Panc1 (cell line): Measurements from ENCODE around the gene OR9A2. TPM values are rescaled to one million over a fixed set of nuclear protein-coding genes. Genes with fewer than 3 reads are reported as not detected.

Experiments used
- ATAC-seq: fragments of 200-7000 bp; cut with Tn5 transposase; 2 replicates; pipeline ENCODE4 v1.9.1; 2020; ENCODE audit warnings: mild to moderate bottlenecking, moderate library complexity
- BruUV-seq: library from RNA; stranded (reverse); fragments of 400-500 nt; replicated peaks from 2 replicates; lab custom pipeline; 2021; lab: Mats Ljungman, UMichigan
- CTCF ChIA-PET: fragments of 300-600 bp; sonication (Branson Sonifier 250); formaldehyde crosslinking; loops from one replicate; lab custom pipeline; 2022; ENCODE audit warnings: antibody characterized with exemption; lab: Charles Lee
- POLR2A ChIA-PET: fragments of 300-600 bp; sonication (Branson Sonifier 250); formaldehyde crosslinking; loops from one replicate; lab custom pipeline; 2022; ENCODE audit warnings: antibody characterized with exemption; lab: Charles Lee
- DNase-seq: peaks from one replicate; pipeline ENCODE4 v3.0.0-alpha.2; 2010; ENCODE audit warnings: low read depth, low spot score
- H3K27ac ChIP-seq: 2 replicates; pipeline ENCODE4 v1.5.1; 2011; ENCODE audit warnings: mild to moderate bottlenecking, low read length, inconsistent platforms
- H3K27me3 ChIP-seq: fragments of 200-500 bp; sonication (Bioruptor generic); 2 replicates; pipeline ENCODE4 v1.6.0; 2014; ENCODE audit warnings: low read length, inconsistent platforms; ENCODE audit not compliant: control insufficient read depth, insufficient read depth
- H3K36me3 ChIP-seq: fragments of 200-500 bp; sonication (Bioruptor generic); 2 replicates; pipeline ENCODE4 v1.5.1; 2014; ENCODE audit warnings: inconsistent platforms, mild to moderate bottlenecking, low read length, moderate library complexity; ENCODE audit not compliant: control insufficient read depth, insufficient read depth
- H3K4me1 ChIP-seq: 2 replicates; pipeline ENCODE4 v1.5.1; 2011; ENCODE audit warnings: inconsistent platforms, mild to moderate bottlenecking, low read length, moderate library complexity; ENCODE audit not compliant: control insufficient read depth, insufficient read depth
- H3K4me3 ChIP-seq, 2 experiments: 2 replicates each; pipeline ENCODE4 v1.5.1; 2011 to 2012; ENCODE audit warnings: low read depth in 2 of 2, low read length in 2 of 2, mild to moderate bottlenecking in 2 of 2, inconsistent platforms in 1 of 2, moderate library complexity in 1 of 2
- H3K9me3 ChIP-seq: fragments of 200-500 bp; sonication (Bioruptor generic); 2 replicates; pipeline ENCODE4 v1.5.1; 2014; ENCODE audit warnings: low read depth, mild to moderate bottlenecking, inconsistent platforms, low read length, moderate library complexity; ENCODE audit not compliant: control insufficient read depth, insufficient read depth
- POLR2AphosphoS5 ChIP-seq: IDR thresholded peaks from 2 replicates; pipeline ENCODE4 v1.6.1; 2012; ENCODE audit warnings: mild to moderate bottlenecking, low read depth, low read length, moderate library complexity
- SIN3A ChIP-seq: IDR thresholded peaks from 2 replicates; pipeline ENCODE4 v1.6.1; 2012; ENCODE audit warnings: low read depth, mild to moderate bottlenecking, low read length, moderate library complexity, borderline replicate concordance; ENCODE audit not compliant: insufficient read depth
- TCF7L2 ChIP-seq: IDR thresholded peaks from 2 replicates; pipeline ENCODE4 v1.6.1; 2011; ENCODE audit warnings: mild to moderate bottlenecking, low read depth, low read length, inconsistent platforms
- in situ Hi-C: cut with HindIII; loops from 2 replicates; pipeline ENCODE4 v1.10.0; 2016; ENCODE audit warnings: low sequenced_read_pairs, low pct_unique_long_range_greater_than_20kb
- intact Hi-C: fragments of 100-400 bp; cut with micrococcal nuclease; formaldehyde crosslinking; loops from one replicate; pipeline ENCODE4 v1.10.0; 2022; ENCODE audit not compliant: unreplicated experiment
- total RNA-seq: library from RNA; stranded (reverse); gene quantifications from one replicate; pipeline ENCODE4 v1.2.1, GENCODE V29; 2021; ENCODE audit not compliant: unreplicated experiment
- TF ChIP-seq, protein P1 (sequence below), 2 experiments: IDR thresholded peaks; 2 replicates each; pipeline ENCODE4 v1.6.1; 2011 to 2012; ENCODE audit warnings: low read depth in 2 of 2, control low read depth in 1 of 2, low read length in 1 of 2, mild to moderate bottlenecking in 1 of 2, moderate library complexity in 1 of 2; ENCODE audit not compliant: insufficient read depth in 1 of 2
- TF ChIP-seq, protein P2 (sequence below): fragments of 450-650 bp; IDR thresholded peaks from 2 replicates; pipeline ENCODE4 v1.5.1; 2017; ENCODE audit warnings: mild to moderate bottlenecking

The OR9A2 gene
- total RNA-seq, 1 experiment from 2014 or later = not detected

DNA sequence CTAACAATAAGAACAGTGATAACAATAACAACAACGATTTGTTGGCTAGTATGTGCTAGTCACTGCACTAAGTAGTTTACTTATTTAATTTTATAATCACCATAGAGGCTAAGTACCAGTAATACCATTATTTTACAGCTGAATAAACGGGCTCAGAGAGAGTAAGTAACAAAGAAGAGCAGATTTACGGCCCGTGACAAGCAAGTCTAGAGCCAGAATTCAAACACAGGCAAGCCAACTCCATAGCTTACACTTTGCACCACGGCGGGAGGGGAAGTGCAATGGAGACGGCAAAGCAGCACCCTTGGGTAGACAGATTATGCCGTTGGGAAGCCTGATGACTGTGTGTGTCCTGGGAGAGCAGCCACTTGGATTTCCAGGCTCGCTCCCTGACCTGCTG lies 24.0 kb upstream of the OR9A2 start:
- intact Hi-C loops = no loop called here
- ChIA-PET CTCF (no interaction called here), POLR2A (no interaction called here)
- TF ChIP-seq, protein P1, sequence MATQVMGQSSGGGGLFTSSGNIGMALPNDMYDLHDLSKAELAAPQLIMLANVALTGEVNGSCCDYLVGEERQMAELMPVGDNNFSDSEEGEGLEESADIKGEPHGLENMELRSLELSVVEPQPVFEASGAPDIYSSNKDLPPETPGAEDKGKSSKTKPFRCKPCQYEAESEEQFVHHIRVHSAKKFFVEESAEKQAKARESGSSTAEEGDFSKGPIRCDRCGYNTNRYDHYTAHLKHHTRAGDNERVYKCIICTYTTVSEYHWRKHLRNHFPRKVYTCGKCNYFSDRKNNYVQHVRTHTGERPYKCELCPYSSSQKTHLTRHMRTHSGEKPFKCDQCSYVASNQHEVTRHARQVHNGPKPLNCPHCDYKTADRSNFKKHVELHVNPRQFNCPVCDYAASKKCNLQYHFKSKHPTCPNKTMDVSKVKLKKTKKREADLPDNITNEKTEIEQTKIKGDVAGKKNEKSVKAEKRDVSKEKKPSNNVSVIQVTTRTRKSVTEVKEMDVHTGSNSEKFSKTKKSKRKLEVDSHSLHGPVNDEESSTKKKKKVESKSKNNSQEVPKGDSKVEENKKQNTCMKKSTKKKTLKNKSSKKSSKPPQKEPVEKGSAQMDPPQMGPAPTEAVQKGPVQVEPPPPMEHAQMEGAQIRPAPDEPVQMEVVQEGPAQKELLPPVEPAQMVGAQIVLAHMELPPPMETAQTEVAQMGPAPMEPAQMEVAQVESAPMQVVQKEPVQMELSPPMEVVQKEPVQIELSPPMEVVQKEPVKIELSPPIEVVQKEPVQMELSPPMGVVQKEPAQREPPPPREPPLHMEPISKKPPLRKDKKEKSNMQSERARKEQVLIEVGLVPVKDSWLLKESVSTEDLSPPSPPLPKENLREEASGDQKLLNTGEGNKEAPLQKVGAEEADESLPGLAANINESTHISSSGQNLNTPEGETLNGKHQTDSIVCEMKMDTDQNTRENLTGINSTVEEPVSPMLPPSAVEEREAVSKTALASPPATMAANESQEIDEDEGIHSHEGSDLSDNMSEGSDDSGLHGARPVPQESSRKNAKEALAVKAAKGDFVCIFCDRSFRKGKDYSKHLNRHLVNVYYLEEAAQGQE (IDR thresholded peaks at IDR 0.05; ENCODE audit: insufficient read depth in 1 of 2, low read depth in 2 of 2, low read length in 1 of 2) = no peak
- TF ChIP-seq SIN3A (no peak), TCF7L2 (no peak), POLR2AphosphoS5 (no peak)
- TF ChIP-seq, protein P2, sequence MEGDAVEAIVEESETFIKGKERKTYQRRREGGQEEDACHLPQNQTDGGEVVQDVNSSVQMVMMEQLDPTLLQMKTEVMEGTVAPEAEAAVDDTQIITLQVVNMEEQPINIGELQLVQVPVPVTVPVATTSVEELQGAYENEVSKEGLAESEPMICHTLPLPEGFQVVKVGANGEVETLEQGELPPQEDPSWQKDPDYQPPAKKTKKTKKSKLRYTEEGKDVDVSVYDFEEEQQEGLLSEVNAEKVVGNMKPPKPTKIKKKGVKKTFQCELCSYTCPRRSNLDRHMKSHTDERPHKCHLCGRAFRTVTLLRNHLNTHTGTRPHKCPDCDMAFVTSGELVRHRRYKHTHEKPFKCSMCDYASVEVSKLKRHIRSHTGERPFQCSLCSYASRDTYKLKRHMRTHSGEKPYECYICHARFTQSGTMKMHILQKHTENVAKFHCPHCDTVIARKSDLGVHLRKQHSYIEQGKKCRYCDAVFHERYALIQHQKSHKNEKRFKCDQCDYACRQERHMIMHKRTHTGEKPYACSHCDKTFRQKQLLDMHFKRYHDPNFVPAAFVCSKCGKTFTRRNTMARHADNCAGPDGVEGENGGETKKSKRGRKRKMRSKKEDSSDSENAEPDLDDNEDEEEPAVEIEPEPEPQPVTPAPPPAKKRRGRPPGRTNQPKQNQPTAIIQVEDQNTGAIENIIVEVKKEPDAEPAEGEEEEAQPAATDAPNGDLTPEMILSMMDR = no peak
- no peaks in the 10 kb centered on the region for H3K4me1 ChIP-seq
- in situ Hi-C loops = no loop called here
- ATAC-seq (no peak), DNase-seq (no peak)
- H3K9me3 ChIP-seq = no peaks in the 10 kb centered on the region
- H3K27me3 ChIP-seq = no peaks in the 10 kb centered on the region; the same call in 1 of the 2 replicates
- H3K4me3 ChIP-seq = no peak overlapping the region
- BruUV-seq = no TSS peak
- no peak overlapping the region for H3K27ac ChIP-seq
- no peaks in the 10 kb centered on the region for H3K36me3 ChIP-seq

DNA sequence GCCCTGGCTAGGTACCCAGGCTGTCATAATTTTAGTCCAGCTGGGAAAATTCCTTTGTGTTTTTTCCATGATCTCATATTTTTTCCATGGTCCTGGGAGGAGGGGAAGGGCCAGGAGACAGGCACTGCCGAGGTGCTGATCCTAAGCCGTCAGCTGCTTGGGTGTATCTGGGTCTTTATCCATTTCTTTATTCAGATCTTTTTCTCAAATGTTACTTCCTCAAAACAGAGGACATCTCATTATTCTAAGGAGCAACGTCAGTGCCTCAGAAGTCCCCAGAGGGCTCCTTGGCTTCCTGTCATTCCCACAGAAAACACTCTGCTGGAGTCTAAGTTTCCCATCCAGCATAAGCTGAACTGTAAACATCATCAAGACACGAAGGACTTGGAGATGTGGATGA lies 22.4 kb upstream of the OR9A2 start:
- TF ChIP-seq TCF7L2 = no peak
- Histone ChIP-seq H3K4me1 (no peaks in the 10 kb centered on the region), H3K4me3 (no peak overlapping the region), H3K27ac (no peak overlapping the region), H3K9me3 (no peaks in the 10 kb centered on the region), H3K36me3 (no peaks in the 10 kb centered on the region), H3K27me3 (no peaks in the 10 kb centered on the region; the same call in 1 of the 2 replicates)
- intact Hi-C loops (no loop called here), in situ Hi-C loops (no loop called here)
- no TSS peak for BruUV-seq
- ChIA-PET POLR2A (no interaction called here), CTCF (no interaction called here)
- ATAC-seq (no peak), DNase-seq (no peak)

DNA sequence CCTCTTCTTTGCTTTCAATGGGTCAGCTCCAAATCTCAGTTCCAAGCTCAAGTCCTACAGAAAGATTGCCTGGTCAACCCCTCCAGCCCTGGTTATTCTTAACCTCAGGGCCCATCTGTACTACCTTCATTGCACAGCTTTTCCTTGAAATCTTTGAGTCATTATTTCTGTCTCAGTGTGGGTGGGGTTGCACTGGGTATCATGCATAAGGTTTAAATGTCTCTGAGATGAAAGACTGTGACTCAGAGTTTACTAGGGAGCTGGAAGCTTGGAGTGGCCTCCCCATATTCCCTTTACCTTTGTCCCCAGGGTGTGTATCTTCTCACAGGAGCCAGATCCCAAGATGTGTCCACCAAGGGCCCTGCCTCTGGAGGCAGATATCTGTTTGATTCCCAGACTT lies 21.9 kb upstream of the OR9A2 start:
- no TSS peak for BruUV-seq
- H3K36me3 ChIP-seq = no peaks in the 10 kb centered on the region
- DNase-seq (no peak), ATAC-seq (no peak)
- H3K4me3 ChIP-seq = no peak overlapping the region
- no peaks in the 10 kb centered on the region; the same call in 1 of the 2 replicates for H3K27me3 ChIP-seq
- TF ChIP-seq TCF7L2 (no peak), SIN3A (no peak), POLR2AphosphoS5 (no peak)
- TF ChIP-seq, protein P1 (IDR thresholded peaks at IDR 0.05; ENCODE audit: insufficient read depth in 1 of 2, low read depth in 2 of 2, low read length in 1 of 2) = no peak
- TF ChIP-seq, protein P2 = no peak
- no peaks in the 10 kb centered on the region for H3K4me1 ChIP-seq
- intact Hi-C loops = no loop called here
- in situ Hi-C loops = no loop called here
- H3K27ac ChIP-seq = no peak overlapping the region
- POLR2A ChIA-PET = no interaction called here
- no peaks in the 10 kb centered on the region for H3K9me3 ChIP-seq
- CTCF ChIA-PET = no interaction called here
